ENCODE measurements around the gene KYAT1.

KYAT1 gene

GRCh38 chr9:128906741-128907140 lies 25.0 kb upstream of the KYAT1 start:
- DNase-seq: no peak

GRCh38 chr9:128905964-128906363 lies 24.2 kb upstream of the KYAT1 start:
- no peak for DNase-seq

- DNase-seq: no peak
These were observed 22.3 kb upstream of the KYAT1 start for GRCh38 chr9:128903871-128904620.

GRCh38 chr9:128903079-128903461 lies 21.3 kb upstream of the KYAT1 start:
- no peak for DNase-seq

- no peak for DNase-seq
These were observed 20.8 kb upstream of the KYAT1 start for GRCh38 chr9:128902351-128903078.

- DNase-seq: no peak
These were observed 20.1 kb upstream of the KYAT1 start for GRCh38 chr9:128901822-128902221.

GRCh38 chr9:128901379-128901778 lies 19.6 kb upstream of the KYAT1 start:
- no peak for DNase-seq

DNA sequence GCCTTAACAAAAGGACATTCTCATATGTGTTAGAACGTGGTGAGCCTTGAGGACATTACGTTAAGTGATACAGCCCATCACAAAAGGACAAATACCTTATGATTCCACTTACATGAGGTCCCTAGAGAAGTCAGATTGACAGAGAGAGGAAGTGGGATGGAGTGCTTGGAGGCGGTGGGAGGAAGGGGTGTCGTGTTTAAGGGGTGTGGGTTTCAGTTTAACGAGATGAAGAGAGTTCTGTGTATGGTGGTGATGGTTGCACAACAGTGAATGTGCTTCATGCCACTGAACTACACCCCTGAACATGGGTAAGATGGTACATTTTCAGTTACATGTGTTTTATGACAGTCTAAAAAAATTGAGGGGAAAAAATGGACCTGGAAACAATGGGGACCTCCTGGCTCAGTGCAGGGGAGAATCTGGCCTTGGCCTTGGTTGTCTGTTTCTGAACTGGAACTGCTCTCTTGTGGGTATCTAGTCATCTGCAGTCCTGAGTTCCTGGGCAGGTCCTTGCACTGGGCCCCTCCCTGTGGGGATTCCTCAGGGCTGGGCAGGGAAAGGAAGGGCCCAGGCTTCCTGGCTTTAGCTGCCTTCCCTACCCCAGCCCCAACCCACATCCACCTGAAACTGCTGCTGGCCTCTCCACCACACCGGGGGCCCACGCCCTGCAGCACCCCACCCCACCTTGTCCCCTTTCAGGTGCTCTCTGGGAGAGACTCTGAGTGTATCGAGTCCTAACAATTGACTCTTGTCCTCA lies 18.0 kb upstream of the KYAT1 start:
- no peak for DNase-seq

DNA sequence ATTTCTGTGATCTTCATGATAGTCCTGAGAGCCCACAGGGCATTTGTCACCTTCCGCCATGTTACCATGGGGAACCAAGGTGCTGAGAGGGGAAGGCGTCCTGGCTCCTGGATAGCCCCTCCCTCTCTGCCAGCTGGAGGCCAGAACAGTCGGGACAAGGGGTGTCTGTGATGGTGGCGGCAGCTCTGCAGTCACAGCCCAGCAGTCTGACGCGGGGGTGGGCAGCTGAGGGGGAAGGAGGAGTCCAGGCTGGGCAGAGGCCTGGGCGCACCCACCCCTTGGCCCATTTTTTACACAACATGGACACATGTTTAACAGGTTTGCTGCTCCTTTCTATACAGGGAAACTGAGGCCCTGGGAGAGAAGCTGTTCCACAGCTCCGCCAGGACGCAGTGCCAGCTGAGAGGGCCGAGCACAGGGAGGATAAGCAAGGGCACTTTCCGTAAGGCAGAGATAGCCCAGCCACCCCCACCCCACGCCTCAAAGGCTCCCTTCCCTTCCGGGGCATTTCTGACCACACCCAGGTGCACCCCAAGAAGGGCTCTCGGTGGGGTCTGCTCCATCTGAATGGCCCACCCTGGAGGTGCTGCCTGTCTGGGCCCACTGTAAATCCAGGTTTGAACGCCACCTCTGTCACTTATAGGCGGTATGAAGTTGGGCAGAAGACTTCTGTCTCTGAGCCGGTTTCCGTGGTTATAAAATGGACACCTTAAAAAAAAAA lies 17.3 kb upstream of the KYAT1 start:
- peak; percentile 47 for DNase-seq

DNA sequence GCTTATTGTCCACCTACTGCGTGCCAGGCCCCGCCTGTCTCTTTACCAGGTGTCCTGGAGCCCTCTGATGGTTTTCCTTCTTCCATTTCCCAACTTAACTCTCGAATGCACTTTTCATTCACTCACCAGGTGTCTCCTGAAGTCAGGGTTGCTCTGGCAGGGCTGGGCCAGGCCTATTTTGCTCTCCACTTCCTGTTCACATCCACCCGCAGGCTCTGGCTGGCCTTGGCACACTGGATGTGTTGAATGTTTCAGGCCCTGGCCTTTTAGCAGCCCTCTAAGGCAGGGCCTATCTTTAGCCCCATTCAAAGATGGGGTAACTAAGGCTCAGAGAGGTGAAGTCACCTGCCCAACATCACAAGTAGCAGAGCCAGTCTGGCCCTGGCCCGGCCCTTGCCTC lies 16.6 kb upstream of the KYAT1 start:
- no peak for DNase-seq

DNA sequence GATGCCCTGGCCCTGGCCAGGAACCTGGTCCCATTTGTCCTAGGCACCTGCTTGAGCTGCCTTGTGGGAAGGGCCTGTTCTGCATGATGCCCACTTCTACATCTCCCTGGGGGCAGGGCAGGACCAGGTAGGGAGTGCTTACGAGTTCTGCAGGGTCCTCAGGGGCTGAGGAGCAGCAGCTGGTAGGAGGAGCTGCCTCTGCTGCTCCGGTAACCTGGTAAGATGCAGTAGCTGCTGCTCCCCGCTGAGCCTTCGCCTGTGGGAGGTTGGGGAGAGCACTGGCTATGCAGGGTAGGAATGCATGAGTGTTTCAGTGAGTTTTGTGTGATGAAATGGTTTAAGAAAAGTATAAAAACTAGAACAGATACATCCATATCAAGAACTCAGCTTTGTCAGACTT lies 13.8 kb upstream of the KYAT1 start:
- DNase-seq: no peak

- no peak for DNase-seq
These were observed 13.0 kb upstream of the KYAT1 start for GRCh38 chr9:128894764-128895163.

GRCh38 chr9:128893354-128893753 lies 11.6 kb upstream of the KYAT1 start:
- no peak for DNase-seq

DNA sequence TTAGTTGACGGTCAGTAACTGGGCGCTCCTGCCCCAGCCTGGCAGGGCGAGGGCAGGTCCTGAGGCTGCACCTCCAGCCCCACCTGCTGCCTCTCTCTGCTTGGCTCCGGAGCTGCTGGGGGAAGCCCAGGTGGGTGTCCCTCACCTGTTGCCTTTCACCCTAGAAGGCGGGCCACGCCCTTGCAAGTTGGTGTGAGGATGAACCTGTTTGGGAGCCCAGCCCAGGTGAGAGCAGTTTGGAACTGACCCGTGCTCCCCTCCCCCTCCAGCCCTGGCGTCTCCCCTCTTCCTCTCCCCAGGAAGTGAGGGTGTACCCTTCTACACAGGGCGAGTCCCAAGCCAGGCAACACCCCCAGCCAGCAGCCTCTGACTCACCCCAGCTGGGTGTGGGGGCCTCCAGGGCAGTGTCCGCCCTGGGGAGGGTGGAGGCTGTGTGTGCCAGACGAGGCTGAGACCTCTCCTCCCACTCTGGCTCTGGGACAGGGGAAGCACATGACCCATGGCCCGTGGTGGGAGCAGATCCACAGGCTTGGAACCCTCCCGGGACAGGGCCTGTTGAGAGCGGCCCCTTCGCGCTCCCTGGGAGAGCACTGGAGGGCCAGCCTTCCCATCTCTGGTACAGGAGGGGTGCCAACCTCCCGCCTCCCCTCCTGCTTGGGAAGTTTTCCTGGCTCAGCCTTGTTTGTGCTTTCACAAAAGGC lies 10.6 kb upstream of the KYAT1 start:
- DNase-seq: peak; percentile 92

- DNase-seq: no peak
These were observed 9.8 kb upstream of the KYAT1 start for GRCh38 chr9:128891321-128892220.

- DNase-seq: no peak
These were observed 6.2 kb upstream of the KYAT1 start for GRCh38 chr9:128887914-128888350.

DNA sequence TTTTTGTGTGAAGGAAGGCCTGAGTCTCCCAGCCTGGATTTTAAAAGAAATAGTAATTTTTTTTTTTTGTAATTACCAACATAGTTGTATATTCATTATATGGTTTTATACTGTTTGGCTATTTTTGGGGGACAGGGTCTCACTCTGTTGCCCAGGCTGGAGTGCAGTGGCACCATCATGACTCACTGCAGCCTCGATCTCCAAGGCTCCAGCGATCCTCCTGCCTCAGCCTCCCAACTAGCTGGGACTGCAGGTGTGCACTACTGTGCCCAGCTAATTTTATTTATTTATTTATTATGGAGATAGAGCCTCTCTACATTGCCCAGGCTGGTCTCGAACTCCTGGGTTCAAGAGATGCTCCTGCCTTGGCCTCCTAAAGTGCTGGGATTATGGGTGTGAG lies 5.3 kb upstream of the KYAT1 start:
- DNase-seq: no peak

DNA sequence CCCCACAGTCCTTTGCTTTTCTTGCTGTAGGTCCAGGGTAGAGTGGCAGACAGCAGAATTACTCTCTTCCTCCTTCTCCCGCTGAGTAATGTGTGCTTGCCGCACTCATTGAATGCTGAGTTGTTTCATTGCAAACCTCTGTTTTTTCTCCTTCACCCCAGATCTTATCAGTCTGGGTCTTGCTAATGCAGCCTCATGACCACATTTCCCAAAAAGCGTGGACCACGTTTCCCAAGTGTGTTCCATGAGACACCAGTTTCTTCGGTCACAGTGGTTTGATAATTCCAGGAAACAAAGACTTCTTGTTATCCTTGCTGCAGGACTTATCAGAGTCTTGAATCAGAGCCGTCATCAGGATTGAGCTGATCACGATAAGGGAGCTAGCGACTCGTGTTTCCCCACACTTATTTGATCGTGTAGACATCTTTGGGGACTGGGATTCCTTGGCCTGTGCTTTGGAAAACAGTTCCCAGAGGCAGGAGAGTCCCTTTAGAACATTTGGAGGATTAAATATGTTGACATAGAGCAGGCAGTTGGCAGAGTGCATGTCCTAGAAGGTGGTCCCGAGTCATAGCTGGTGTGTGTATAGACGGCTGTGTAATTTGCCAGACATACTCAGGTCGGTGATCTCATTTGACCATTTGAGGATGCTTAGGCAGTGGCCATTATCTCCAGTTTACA lies 4.6 kb upstream of the KYAT1 start:
- no peak for DNase-seq

GRCh38 chr9:128885798-128886197 lies 4.0 kb upstream of the KYAT1 start:
- DNase-seq: no peak

GRCh38 chr9:128885376-128885775 lies 3.6 kb upstream of the KYAT1 start:
- DNase-seq: no peak

DNA sequence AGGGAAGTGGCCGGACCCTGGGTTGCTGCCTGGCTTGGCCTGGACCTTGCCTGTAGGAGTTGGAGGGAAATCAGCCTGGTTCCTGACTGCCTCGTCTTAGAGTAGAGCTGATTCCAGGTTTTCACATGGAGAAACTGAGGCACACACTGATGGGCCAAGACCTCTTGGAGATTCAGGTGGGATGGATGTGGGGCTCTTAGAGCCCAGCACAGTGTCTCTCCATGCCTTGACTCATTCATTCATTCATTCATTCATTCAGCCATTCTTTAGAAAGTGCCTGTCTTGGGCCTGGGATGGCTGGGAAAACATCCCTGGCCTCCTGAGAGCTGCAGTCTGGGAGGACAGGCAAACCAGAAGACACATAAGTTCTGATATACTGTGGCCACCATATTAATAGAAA lies 2.4 kb upstream of the KYAT1 start:
- no peak for DNase-seq

All from midbrain (tissue), 1 donor.